B cell (primary cell): ENCODE data around the gene DGCR8. TPM values are rescaled to one million over a fixed set of nuclear protein-coding genes. Genes with fewer than 3 reads are reported as not detected.

Source experiments
- ATAC-seq: fragments of 200-7000 bp; cut with Tn5 transposase; one replicate; pipeline ENCODE4 v1.10.0; 2021; ENCODE audit warnings: low read depth, mild to moderate bottlenecking, moderate number of reproducible peaks, moderate library complexity
- CTCF ChIA-PET: fragments of 350-600 bp; sonication (Branson Sonifier 250); formaldehyde crosslinking; loops from one replicate; lab custom pipeline; 2021; ENCODE audit warnings: antibody characterized with exemption, inconsistent platforms; lab: Charles Lee
- POLR2A ChIA-PET: fragments of 350-600 bp; sonication (Branson Sonifier 250); formaldehyde crosslinking; loops from one replicate; lab custom pipeline; 2021; ENCODE audit warnings: antibody characterized with exemption; lab: Charles Lee
- DNase-seq: peaks from one replicate; pipeline ENCODE4 v3.0.0; 2013
- H2AFZ ChIP-seq: 2 replicates; pipeline ENCODE4 v1.6.1; 2012; ENCODE audit warnings: mild to moderate bottlenecking, low read depth, low read length; ENCODE audit not compliant: insufficient read depth, poor library complexity, severe bottlenecking
- H3K27ac ChIP-seq, 2 donors: 1 replicate in 1 of 2; 2 replicates in 1 of 2; pipeline ENCODE4 v1.5.1; 2012 to 2013; ENCODE audit warnings: low read length in 2 of 2, mild to moderate bottlenecking in 2 of 2, moderate library complexity in 1 of 2
- H3K27me3 ChIP-seq, 4 experiments: fragments of 200-600 bp in 1 of 4; sonication (generic) in 1 of 4; replicated peaks in 1 of 4; 1 replicate in 2 of 4; 2 replicates in 2 of 4; pipeline versions ENCODE4 v1.6.1 to v1.7.0; 2013 to 2016; ENCODE audit warnings: low read length in 3 of 4, mild to moderate bottlenecking in 2 of 4, mixed read lengths in 1 of 4, moderate library complexity in 1 of 4; ENCODE audit not compliant: insufficient read depth in 4 of 4, control insufficient read depth in 3 of 4; ENCODE audit errors: control extremely low read depth in 1 of 4
- H3K36me3 ChIP-seq, 2 experiments: replicated peaks in 1 of 2; 1 replicate in 1 of 2; 2 replicates in 1 of 2; pipeline versions ENCODE4 v1.6.1 to v1.7.1; 2013; ENCODE audit warnings: low read length in 1 of 2; ENCODE audit not compliant: insufficient read depth in 2 of 2, control insufficient read depth in 1 of 2; ENCODE audit errors: control extremely low read depth in 1 of 2, extremely low read depth in 1 of 2
- H3K4me1 ChIP-seq, 2 donors: fragments of 200-600 bp in 1 of 2; sonication (generic) in 1 of 2; 1 replicate in 1 of 2; 2 replicates in 1 of 2; pipeline versions ENCODE4 v1.5.1 to v1.6.1; 2013 to 2017; ENCODE audit warnings: low read length in 2 of 2; ENCODE audit not compliant: control insufficient read depth in 2 of 2, insufficient read depth in 2 of 2
- H3K4me2 ChIP-seq: replicated peaks from 2 replicates; pipeline ENCODE3; 2012; ENCODE audit warnings: mild to moderate bottlenecking, low read depth, low read length; ENCODE audit not compliant: poor library complexity, severe bottlenecking
- H3K4me3 ChIP-seq, 5 experiments: fragments of 200-600 bp in 1 of 5; sonication (generic) in 1 of 5; 1 replicate in 3 of 5; 2 replicates in 2 of 5; pipeline versions ENCODE4 v1.5.1 to v1.7.0; 2011 to 2016; ENCODE audit warnings: low read length in 4 of 5, mild to moderate bottlenecking in 4 of 5, low read depth in 2 of 5, control low read depth in 1 of 5, moderate library complexity in 1 of 5; ENCODE audit not compliant: insufficient read depth in 1 of 5; ENCODE audit errors: control extremely low read depth in 1 of 5, extremely low read depth in 1 of 5
- H3K79me2 ChIP-seq: fragments of 200-600 bp; sonication (generic); one replicate; pipeline ENCODE4 v1.6.0; 2016; ENCODE audit warnings: low read length; ENCODE audit not compliant: control insufficient read depth, insufficient read depth
- H3K9ac ChIP-seq: fragments of 200-600 bp; sonication (generic); 2 replicates; pipeline ENCODE4 v1.6.1; 2017; ENCODE audit warnings: mild to moderate bottlenecking, low read length, moderate library complexity
- H3K9me3 ChIP-seq, 3 donors: one replicate each; pipeline versions ENCODE4 v1.6.1 to v1.7.1; 2013; ENCODE audit warnings: low read length in 2 of 3; ENCODE audit not compliant: control insufficient read depth in 2 of 3, insufficient read depth in 1 of 3; ENCODE audit errors: control extremely low read depth in 1 of 3
- H4K20me1 ChIP-seq: 2 replicates; pipeline ENCODE4 v1.6.0; 2012; ENCODE audit warnings: mild to moderate bottlenecking, low read length; ENCODE audit not compliant: insufficient read depth, control insufficient read depth, poor library complexity, severe bottlenecking
- H3K27ac Mint-ChIP-seq: one replicate; pipeline ENCODE4 v1.8.0; 2021; ENCODE audit warnings: mixed read lengths
- H3K27me3 Mint-ChIP-seq: one replicate; pipeline ENCODE4 v1.8.0; 2021; ENCODE audit warnings: mixed read lengths
- H3K4me1 Mint-ChIP-seq: one replicate; pipeline ENCODE4 v1.8.0; 2021; ENCODE audit warnings: mixed read lengths
- H3K4me3 Mint-ChIP-seq: one replicate; pipeline ENCODE4 v1.8.0; 2021; ENCODE audit warnings: mixed read lengths
- H3K9me3 Mint-ChIP-seq: one replicate; pipeline ENCODE4 v1.8.0; 2022; ENCODE audit warnings: mixed read lengths; ENCODE audit not compliant: insufficient read depth
- CTCF ChIP-seq: fragments of 200-600 bp; IDR thresholded peaks from one replicate; pipeline ENCODE4 v1.8.0; 2022; ENCODE audit warnings: antibody characterized with exemption, mild to moderate bottlenecking
- EZH2 ChIP-seq: IDR thresholded peaks from 2 replicates; pipeline ENCODE4 v1.6.1; 2012; ENCODE audit warnings: borderline replicate concordance, low read depth, mild to moderate bottlenecking, moderate library complexity, low read length; ENCODE audit not compliant: insufficient read depth, poor library complexity, severe bottlenecking
- WGBS: methylation state at CpG from one replicate; pipeline ENCODE4 v1.1.5; 2013; ENCODE audit warnings: missing lambda C conversion rate; ENCODE audit not compliant: insufficient coverage; 5-methylcytosine and 5-hydroxymethylcytosine counted together
- intact Hi-C: fragments of 100-400 bp; cut with micrococcal nuclease; formaldehyde crosslinking; loops from one replicate; pipeline ENCODE4 v1.10.0; 2022
- polyA plus RNA-seq: library from polyadenylated mRNA; depleted of rRNA; stranded (reverse); fragments of >200 nt; gene quantifications from 2 replicates; pipeline ENCODE4 v1.2.3, GENCODE V29; 2012
- total RNA-seq, 2 donors: library from RNA; stranded (reverse); fragments of 120-200 nt in 1 of 2; gene quantifications; 1 replicate in 1 of 2; 2 replicates in 1 of 2; pipeline versions ENCODE4 v1.2.3 to v1.2.4, GENCODE V29; 2013 to 2022

Gene DGCR8
- total and polyA plus RNA-seq, 2 donors (not counting 1 experiment from before 2014, with no cell fraction given): 19.6 to 43.2 TPM

DNA sequence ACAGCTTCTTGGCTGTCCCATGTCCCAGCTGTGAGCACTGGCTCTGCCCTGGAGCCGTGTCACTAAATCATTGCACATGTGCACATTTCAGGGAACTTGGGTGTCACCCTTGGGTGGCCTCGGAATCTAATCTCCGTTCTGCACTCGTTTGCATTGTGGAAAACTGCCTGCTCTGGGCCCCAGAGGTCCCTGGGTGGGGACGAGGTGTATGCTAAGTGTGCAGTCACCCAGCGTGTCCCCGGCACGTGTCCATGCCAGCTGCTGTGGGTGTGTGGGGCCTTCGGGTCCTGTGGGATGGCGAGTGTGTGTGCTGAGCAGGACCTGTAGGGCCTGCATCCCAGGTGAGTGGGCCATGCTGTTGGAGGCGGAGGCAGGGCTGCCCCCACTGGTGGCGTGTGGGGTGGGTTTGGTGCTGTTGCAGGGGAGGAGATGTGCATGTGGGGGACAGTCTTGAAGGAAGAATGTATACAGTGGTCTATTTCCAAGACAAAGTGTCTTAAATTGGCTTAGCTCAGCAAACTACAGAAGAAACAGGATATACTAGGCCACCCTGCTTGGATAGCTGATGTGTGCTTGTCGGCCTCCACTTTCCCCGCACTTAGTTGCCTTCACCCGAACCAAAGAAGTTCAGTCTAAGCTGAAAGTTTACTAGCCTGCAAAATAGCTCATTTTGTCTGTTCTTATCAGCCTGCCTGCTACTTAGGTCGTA, 44.5 kb upstream of the DGCR8 start:
- Histone ChIP-seq H3K27ac (no peak overlapping the region), H3K79me2 (peaks cover 66% of the 10 kb centered on the region), H3K4me1 (peaks cover 26 to 63% of the 10 kb centered on the region in 2 donors), H3K9me3 (peaks cover 0 to 43% (median 10%) of the 10 kb centered on the region in 3 donors), H3K4me3 (no peak overlapping the region), H4K20me1 (peaks cover 55% of the 10 kb centered on the region), H2AFZ (no peak overlapping the region), H3K4me2 (no peak overlapping the region), H3K9ac (no peak overlapping the region), H3K36me3 (peaks cover 0 to 26% of the 10 kb centered on the region in 2 experiments), H3K27me3 (no peaks in the 10 kb centered on the region)
- H3K27ac Mint-ChIP-seq: peak overlapping the region; percentile 96
- TF ChIP-seq CTCF (no peak), EZH2 (no peak)
- peak; percentile 13 for ATAC-seq
- POLR2A ChIA-PET: interaction anchor here (1.4 kb wide), 1 partner anchor 15 kb away, joined by 3 read pairs; the partner anchor contains the start of gene TANGO2
- H3K9me3 Mint-ChIP-seq: peaks cover 3% of the 10 kb centered on the region
- CTCF ChIA-PET: interaction anchor here (0.8 to 1.4 kb wide), 3 partner anchors 9 to 63 kb away, joined by 3 read pairs; no protein-coding TSS in a partner anchor
- no peak for DNase-seq
- 87% methylated on average over 16 of the region's 16 CpGs for WGBS
- peaks cover 70% of the 10 kb centered on the region for H3K4me1 Mint-ChIP-seq
- peak overlapping the region; percentile 55 for H3K4me3 Mint-ChIP-seq
- no peaks in the 10 kb centered on the region for H3K27me3 Mint-ChIP-seq
- intact Hi-C loops: loop anchor here (5.0 kb wide), 1 partner anchor 48 kb away; no protein-coding TSS in a partner anchor

DNA sequence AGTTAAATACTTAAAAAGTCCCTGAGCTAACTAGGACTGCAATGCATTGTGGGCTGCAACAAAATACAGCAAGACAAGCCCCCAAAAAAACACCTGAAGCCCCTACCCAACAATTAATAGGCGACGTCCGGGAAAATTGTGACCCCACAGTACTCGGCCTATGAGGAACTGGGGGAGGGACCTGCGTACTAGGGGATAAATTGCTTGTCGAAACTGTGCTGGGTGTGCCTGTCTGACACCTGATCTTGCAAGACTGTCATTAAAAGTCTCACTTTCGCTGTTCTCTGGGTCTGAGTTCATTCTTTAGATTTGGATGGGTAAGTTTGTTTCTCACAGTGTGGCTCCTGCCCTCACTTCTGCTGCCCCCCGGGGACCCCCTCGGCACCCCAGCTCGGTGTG, 44.0 kb upstream of the DGCR8 start:
- no peak overlapping the region for H3K9ac ChIP-seq

More for the DNA sequence above, 44.0 kb upstream of the DGCR8 start:
- Mint-ChIP-seq H3K9me3 (peaks cover 3% of the 10 kb centered on the region), H3K27ac (peak overlapping the region; percentile 96), H3K27me3 (no peaks in the 10 kb centered on the region), H3K4me1 (peaks cover 69% of the 10 kb centered on the region), H3K4me3 (peak overlapping the region; percentile 55)
- Histone ChIP-seq H3K4me3 (no peak overlapping the region), H3K27me3 (no peaks in the 10 kb centered on the region), H4K20me1 (peaks cover 52% of the 10 kb centered on the region), H3K9me3 (peaks cover 0 to 43% (median 10%) of the 10 kb centered on the region in 3 donors), H3K4me2 (no peak overlapping the region), H3K27ac (peak overlapping the region in 1 of 2 donors; percentile 24), H3K36me3 (peaks cover 0 to 30% of the 10 kb centered on the region in 2 experiments), H3K4me1 (peaks cover 26 to 58% of the 10 kb centered on the region in 2 donors), H3K79me2 (peaks cover 63% of the 10 kb centered on the region), H2AFZ (no peak overlapping the region)
- ChIA-PET CTCF (interaction anchor here (1.4 kb wide), 1 partner anchor 10 kb away, joined by 3 read pairs; no protein-coding TSS in a partner anchor), POLR2A (no interaction called here)
- no peak for DNase-seq
- no peak for ATAC-seq
- WGBS: 75% methylated on average over 6 of the region's 10 CpGs
- no peak for TF ChIP-seq CTCF
- no peak for TF ChIP-seq EZH2
- intact Hi-C loops: loop anchor here (5.0 kb wide), 1 partner anchor 49 kb away; no protein-coding TSS in a partner anchor
